Superior temporal gyrus (tissue), 1 donor: ENCODE results near the gene DVL1.
"Not testable (repeated sequence)": the region's sequence is repeated elsewhere in the genome, so short reads cannot be mapped to it uniquely, and the experiment has no call there.

Source experiments
- DNase-seq: peaks from one replicate; pipeline ENCODE4 v3.0.0-alpha.2; 2016; ENCODE audit errors: extremely low spot score

The DVL1 gene

GRCh38 chr1:1326075-1326605 lies 23.1 kb downstream of the DVL1 start:
- DNase-seq, result no peak

DNA sequence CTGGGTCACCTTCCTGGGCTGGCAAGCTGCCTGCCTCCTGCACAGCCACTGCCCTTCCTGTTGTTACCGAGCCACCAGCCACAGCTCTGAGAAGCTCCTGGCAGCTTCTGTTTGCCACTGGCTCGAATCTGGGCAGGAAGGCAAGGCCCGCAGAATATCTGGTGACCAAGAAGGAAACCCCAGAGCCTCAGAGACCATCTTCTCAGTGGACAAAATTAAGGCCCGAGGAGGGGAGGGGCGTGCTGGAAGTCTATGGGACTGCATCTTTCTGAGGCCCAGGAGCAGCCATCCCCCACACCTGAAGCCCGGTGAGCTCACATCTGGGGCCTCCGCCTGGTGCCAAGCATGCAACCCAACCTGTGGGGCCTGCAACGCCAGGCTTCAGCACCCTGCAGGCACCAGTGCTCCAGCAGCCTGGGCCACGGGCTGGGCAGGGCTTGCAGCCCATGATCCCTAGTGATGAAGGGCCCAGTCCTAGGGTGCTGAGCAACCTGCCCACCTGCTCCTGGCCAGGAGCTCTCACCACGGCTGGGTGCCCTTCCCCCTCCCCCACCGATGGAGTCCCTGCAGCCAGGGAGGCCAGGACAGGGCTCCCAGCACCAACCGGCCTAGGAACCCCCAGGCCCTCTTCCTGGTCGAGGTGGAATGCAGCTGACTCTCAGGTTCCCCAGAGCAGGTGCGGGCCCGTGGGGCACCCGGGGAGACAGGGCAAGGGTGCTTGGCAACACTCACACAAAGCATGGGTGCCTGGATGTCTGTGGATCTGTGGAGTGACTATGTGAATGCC lies 23.7 kb downstream of the DVL1 start:
- no peak for DNase-seq

DNA sequence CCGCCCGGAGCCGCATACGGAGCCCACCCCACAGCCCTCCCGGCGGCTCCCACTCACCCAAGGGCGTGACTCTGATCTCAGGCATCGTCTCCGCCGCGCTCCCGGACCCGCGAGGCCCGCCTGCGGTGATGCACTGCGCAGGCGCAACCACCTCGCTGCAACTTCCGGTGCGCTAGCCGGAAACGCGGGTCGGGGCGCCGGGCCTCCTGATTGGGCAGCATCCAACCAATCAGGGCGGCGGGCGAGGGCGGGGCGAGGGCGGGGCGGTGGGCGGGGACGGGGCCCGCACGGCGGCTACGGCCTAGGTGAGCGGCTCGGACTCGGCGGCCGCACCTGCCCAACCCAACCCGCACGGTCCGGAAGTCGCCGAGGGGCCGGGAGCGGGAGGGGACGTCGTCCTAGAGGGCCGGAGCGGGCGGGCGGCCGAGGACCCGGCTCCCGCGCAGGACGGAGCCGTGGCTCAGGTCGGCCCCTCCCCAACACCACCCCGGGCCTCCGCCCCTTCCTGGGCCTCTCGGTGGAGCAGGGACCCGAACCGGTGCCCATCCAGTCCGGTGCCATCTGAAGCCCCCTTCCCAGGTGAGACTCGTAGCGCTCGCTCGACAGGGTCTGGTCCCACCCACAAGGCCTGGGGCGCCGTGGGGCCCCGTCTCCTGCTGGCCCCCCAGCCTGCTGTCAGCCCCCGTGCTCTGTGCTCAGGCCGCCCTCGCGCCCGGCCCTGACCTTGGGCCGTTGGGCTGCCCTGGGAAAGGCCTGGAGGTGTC lies 24.5 kb downstream of the DVL1 start, which contains the start of the genes CPTP and INTS11:
Gene CPTP (plus strand): TSS at position 279 of the 764 bp plus-strand sequence. CDS start 2,109 bp downstream, outside the sequence.
Gene INTS11 (minus strand): TSS at position 137 of the 764 bp plus-strand sequence. CDS start 52 bp downstream, at position 85.
- DNase-seq, result peak; percentile 90

GRCh38 chr1:1324084-1324523 lies 25.1 kb downstream of the DVL1 start:
- DNase-seq, result no peak

- DNase-seq, result no peak
Measured at GRCh38 chr1:1322952-1323351, 26.3 kb downstream of the DVL1 start.

GRCh38 chr1:1322418-1322817 lies 26.8 kb downstream of the DVL1 start:
- DNase-seq, result no peak

DNA sequence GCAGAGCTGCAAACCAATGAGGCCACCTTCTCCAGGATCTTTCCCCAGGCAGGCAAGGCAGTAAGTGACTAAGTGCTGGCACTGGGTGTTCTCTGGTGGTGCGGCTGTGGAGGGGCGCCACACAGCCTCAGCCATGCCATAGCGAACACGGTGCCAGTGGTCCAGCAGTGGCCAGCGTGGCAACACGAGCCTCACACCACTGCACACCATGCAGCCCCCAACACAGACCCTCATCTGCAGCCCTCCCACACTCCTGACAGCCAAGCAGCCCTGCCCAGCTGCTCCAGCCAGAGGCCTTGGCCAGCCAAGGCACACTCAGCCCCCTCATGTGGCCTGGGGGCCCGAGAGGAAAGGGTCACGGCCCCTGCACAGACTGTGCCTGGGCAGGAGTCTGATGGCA lies 27.7 kb downstream of the DVL1 start:
- DNase-seq, result no peak

- DNase-seq, result no peak
Measured at GRCh38 chr1:1320666-1321448, 28.4 kb downstream of the DVL1 start.

DNA sequence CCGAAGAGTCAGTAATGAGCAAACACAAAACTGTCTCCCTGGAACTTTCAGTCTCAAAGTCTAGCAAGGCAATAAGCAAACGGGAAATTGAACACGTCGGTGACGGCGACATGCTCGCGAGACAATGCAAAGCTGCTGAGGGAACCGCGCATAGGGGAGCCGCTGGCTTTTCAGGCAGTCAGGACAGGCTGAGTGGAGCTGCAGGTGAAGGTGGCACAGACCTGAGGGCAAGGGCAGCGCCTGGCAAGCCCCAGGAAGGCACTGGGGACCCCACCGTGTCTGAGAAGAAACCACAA lies 29.6 kb downstream of the DVL1 start:
- DNase-seq, result no peak

GRCh38 chr1:1318777-1319645 lies 30.2 kb downstream of the DVL1 start:
- DNase-seq, result no peak

DNA sequence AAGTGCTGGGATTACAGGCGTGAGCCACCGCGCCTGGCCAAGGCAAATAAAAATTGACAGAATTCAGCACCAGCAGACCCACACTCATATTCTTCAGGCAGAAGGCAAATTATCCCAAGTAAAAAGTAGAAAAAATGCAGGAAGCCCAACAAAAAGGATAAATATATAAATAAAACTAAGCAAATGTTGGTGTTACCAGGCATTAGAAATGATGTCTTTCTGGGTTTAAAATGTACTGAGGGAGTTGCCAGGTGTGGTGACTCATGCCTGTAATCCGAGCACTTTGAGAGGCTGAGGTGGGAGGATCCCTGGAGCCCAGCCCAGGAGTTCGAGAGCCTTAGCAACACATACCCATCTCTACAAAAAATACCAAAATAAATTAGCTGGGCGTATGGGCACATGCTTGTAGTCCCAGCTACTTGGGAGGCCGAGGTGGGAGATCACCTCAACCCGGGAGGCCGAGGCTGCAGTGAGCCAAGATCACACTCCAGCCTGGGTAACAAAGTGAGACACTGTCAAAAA lies 31.0 kb downstream of the DVL1 start:
- peak; percentile 55 for DNase-seq

- DNase-seq, result no peak
Measured at GRCh38 chr1:1317420-1317819, 31.8 kb downstream of the DVL1 start.

GRCh38 chr1:1316199-1316598 lies 33.0 kb downstream of the DVL1 start:
- not testable (repeated sequence) for DNase-seq

DNA sequence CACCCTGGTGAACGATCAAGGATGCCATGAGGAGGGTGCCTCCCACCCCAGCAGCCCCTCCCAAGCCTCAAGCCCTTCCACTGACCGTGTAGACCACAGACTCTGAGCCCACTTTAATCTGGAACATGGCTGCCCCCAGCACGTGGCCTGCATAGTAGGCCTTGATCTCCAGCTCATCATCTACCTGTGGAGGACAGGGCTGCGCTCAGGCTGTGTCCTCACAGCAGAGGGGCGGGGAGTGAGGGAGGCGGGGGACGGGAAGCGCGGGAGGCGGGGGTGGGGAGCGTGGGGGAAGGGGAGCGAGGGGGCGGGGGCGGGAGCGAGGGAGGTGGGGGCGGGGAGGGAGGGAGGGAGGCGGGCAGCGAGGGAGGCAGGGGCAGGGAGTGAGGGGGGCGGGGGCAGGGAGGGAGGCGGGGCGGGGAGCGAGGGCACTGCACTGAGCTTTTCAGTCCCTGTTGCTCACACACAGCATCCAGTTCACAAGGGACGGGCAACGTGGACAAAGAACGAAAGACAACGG lies 33.7 kb downstream of the DVL1 start:
- DNase-seq, result no peak

DNA sequence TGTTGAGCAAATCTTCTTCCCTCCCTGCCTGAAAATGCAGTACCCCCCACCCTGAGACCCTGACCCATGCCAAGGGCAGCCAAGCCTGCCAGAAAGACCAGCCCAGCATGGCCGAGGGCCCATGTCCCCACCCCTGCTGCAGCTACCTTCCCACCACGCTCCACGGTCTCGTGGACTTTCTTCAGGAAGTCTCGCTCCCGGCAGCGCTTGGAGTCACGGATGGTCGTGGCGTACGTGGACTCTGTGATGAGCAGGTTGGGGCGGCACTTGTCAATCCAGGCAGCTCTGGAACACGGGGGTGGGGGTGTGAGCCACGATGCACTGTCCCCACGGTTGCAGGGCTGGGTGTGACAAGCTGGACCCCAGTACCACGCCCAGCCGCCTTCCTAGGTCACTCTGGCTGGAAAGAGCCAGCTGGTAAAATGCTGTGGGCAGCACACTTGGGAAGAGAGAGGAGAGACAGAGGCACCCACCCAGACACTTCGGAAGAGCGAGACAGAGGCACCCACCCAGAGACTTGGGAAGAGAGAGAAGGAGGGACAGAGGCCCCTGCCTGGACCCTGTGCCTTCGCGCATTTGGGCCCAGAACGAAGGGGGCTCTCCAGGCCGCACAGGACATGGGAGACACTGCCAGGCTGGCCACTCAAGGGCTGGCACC lies 34.4 kb downstream of the DVL1 start:
- no peak for DNase-seq

GRCh38 chr1:1314237-1314586 lies 35.0 kb downstream of the DVL1 start:
- no peak for DNase-seq

GRCh38 chr1:1313500-1314236 lies 35.5 kb downstream of the DVL1 start:
- DNase-seq, result no peak

GRCh38 chr1:1312450-1313314 lies 36.5 kb downstream of the DVL1 start:
- no peak for DNase-seq
